ENCODE measurements around the gene UBQLNL.

GRCh38 chr11:5524756-5525155 is 8.3 kb upstream of the UBQLNL start:
- TF ChIP-seq CTCF (IDR thresholded peaks at IDR 0.05) = no peak
- no peak for TF ChIP-seq POLR2A (IDR thresholded peaks at IDR 0.05)

Measured in lower leg skin (tissue), 3 donors.